ENCODE data around the gene CAPN2.
A peak's percentile ranks its signal among the peaks of the same experiment; 100 is the strongest.

CAPN2 gene

DNA sequence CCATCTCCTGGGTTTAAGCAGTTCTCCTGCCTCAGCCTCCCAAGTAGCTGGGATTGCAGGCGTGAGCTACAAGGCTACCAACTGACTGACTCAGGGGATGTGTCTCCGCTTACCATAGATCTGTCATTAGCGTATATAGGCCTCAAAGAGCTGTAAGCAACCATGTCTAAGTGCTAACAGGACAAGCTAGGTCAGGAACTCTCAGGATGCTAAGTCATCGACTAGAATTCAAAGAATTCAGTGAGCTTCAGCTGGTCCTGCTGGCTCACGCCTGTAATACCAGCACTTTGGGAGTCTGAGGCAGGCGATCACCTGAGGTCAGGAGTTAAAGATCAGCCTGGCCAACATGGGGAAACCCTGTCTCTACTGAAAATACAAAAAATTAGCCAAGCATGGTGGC, 29.5 kb downstream of the CAPN2 start:
- no peak for DNase-seq (ENCODE audit: low read depth)
- no peak for TF ChIP-seq MYC (IDR thresholded peaks at IDR 0.05; ENCODE audit: low read depth, low read length)
- TF ChIP-seq, protein P1, sequence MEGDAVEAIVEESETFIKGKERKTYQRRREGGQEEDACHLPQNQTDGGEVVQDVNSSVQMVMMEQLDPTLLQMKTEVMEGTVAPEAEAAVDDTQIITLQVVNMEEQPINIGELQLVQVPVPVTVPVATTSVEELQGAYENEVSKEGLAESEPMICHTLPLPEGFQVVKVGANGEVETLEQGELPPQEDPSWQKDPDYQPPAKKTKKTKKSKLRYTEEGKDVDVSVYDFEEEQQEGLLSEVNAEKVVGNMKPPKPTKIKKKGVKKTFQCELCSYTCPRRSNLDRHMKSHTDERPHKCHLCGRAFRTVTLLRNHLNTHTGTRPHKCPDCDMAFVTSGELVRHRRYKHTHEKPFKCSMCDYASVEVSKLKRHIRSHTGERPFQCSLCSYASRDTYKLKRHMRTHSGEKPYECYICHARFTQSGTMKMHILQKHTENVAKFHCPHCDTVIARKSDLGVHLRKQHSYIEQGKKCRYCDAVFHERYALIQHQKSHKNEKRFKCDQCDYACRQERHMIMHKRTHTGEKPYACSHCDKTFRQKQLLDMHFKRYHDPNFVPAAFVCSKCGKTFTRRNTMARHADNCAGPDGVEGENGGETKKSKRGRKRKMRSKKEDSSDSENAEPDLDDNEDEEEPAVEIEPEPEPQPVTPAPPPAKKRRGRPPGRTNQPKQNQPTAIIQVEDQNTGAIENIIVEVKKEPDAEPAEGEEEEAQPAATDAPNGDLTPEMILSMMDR (IDR thresholded peaks at IDR 0.05; ENCODE audit: low read depth, low read length): no peak
- TF ChIP-seq POLR2A (IDR thresholded peaks at IDR 0.05; ENCODE audit: extremely low read depth, insufficient read length): no peak
- TF ChIP-seq, protein P2, sequence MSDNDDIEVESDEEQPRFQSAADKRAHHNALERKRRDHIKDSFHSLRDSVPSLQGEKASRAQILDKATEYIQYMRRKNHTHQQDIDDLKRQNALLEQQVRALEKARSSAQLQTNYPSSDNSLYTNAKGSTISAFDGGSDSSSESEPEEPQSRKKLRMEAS (IDR thresholded peaks at IDR 0.05; ENCODE audit: low read depth, low read length): no peak
- no peak overlapping the region for H3K4me3 ChIP-seq (ENCODE audit: low read depth, low read length)

DNA sequence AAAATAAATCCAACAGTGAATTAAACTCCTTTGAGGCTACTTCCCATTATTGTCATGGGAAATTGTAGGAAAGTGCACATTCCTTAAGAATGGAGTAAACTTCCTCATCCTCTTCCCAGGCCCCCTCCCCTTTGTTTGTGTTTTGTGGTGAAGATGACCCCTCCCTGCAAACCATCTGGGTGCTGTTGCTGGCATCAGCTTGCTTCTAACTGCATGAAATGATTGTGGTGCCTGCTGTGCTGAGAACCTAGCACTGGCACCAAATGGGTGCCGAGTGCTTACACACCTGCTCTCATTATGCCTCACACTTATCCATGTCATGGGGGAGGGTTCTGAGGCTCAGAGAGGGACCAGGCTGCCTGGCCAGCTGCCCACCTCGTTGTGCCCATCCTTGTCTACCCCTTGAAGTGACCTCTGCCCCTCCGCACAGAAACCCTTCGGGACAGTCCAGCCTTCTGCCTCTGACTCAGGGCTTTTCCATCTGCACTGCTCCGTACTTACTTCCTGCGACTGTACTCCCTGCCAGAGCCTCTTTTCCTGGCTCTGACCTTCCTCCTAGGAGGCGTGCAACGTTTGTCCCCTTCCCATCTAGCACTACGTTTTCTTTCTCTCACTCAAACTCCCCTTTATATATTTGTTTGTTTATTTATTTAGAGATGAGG, 30.6 kb downstream of the CAPN2 start:
- H3K4me3 ChIP-seq (ENCODE audit: low read depth, low read length): no peak overlapping the region
- no peak for DNase-seq (ENCODE audit: low read depth)
- TF ChIP-seq, protein P2 (IDR thresholded peaks at IDR 0.05; ENCODE audit: low read depth, low read length): no peak
- TF ChIP-seq MYC (IDR thresholded peaks at IDR 0.05; ENCODE audit: low read depth, low read length) (no peak), POLR2A (IDR thresholded peaks at IDR 0.05; ENCODE audit: extremely low read depth, insufficient read length) (no peak)
- TF ChIP-seq, protein P1 (IDR thresholded peaks at IDR 0.05; ENCODE audit: low read depth, low read length): no peak

DNA sequence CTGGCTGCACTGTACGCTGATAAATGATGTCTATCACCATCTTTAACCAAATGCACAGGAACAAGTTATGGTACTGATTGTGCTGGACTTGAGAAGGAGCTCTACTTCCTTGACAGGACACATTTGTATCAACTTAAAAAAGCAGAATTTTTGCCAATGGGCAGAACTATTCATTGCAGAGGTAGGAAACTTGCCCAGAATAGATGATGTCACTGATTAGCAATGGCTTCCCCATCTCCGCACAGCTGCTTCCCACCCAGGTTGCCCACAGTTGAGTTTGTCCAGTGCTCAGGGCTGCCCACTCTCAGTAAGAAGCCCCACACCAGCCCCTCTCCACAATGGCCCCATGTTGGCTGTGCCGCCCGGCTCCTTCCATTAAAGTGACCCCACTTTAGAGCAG, 33.4 kb downstream of the CAPN2 start:
- DNase-seq (ENCODE audit: low read depth): no peak
- H3K4me3 ChIP-seq (ENCODE audit: low read depth, low read length): no peak overlapping the region
- no peak for TF ChIP-seq MYC (IDR thresholded peaks at IDR 0.05; ENCODE audit: low read depth, low read length)
- TF ChIP-seq, protein P1 (IDR thresholded peaks at IDR 0.05; ENCODE audit: low read depth, low read length): no peak

DNA sequence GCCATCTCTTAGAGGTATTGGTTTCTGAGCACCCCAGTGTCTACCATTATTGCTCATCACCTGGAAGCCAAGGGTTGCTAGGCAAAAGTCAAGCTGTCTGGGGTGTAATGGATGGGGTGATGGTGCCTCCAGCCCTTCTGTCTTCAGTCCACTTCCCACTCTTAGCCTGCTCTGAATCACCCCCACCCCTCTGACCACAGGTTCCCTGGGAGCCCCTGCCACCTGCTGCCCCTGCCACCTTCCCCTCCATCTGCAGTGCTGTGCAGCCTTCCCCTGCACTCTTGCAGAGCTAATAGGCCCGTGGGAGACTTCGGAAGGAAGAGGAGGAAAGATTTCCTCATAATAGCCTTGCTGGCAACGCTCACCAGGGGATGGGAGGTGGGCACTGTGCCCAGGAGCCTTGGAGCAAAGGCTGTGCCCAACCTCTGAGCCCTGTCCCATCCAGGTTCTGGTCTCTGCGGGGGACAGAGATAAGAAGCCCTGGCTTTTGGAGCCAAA, 35.5 kb downstream of the CAPN2 start:
- no peak overlapping the region for H3K4me3 ChIP-seq (ENCODE audit: low read depth, low read length)
- TF ChIP-seq, protein P2 (IDR thresholded peaks at IDR 0.05; ENCODE audit: low read depth, low read length): no peak
- TF ChIP-seq MYC (IDR thresholded peaks at IDR 0.05; ENCODE audit: low read depth, low read length) (no peak), POLR2A (IDR thresholded peaks at IDR 0.05; ENCODE audit: extremely low read depth, insufficient read length) (no peak)
- TF ChIP-seq, protein P1 (IDR thresholded peaks at IDR 0.05; ENCODE audit: low read depth, low read length): no peak
- DNase-seq (ENCODE audit: low read depth): peak; percentile 22

- DNase-seq (ENCODE audit: low read depth): peak; percentile 28
- TF ChIP-seq MYC (IDR thresholded peaks at IDR 0.05; ENCODE audit: low read depth, low read length): no peak
- TF ChIP-seq, protein P1 (IDR thresholded peaks at IDR 0.05; ENCODE audit: low read depth, low read length): no peak
- TF ChIP-seq, protein P2 (IDR thresholded peaks at IDR 0.05; ENCODE audit: low read depth, low read length): no peak
- no peak for TF ChIP-seq POLR2A (IDR thresholded peaks at IDR 0.05; ENCODE audit: extremely low read depth, insufficient read length)
- H3K4me3 ChIP-seq (ENCODE audit: low read depth, low read length): no peak overlapping the region
These were observed 36.0 kb downstream of the CAPN2 start for GRCh38 chr1:223748405-223748772.
